ENCODE results near the gene ENTPD2.

GRCh38 chr9:137009217-137009616, 44.6 kb downstream of the ENTPD2 start:
- TF ChIP-seq ZNF610 (tag by site-specific recombination; IDR thresholded peaks at IDR 0.05; ENCODE audit: borderline replicate concordance): no peak
- no peak for TF ChIP-seq ZNF792 (tag by site-specific recombination; IDR thresholded peaks at IDR 0.05)
- no peak for TF ChIP-seq ZNF121 (tag by site-specific recombination; IDR thresholded peaks at IDR 0.05)
- TF ChIP-seq YY1 (tag by site-specific recombination; IDR thresholded peaks at IDR 0.05): no peak
- TF ChIP-seq ZNF335 (tag by site-specific recombination; conservative IDR thresholded peaks at IDR 0.05): no peak
- no peak for TF ChIP-seq ZNF664 (tag by site-specific recombination; IDR thresholded peaks at IDR 0.05)
- TF ChIP-seq ZNF558 (tag by site-specific recombination; IDR thresholded peaks at IDR 0.05): no peak
- TF ChIP-seq, protein P1, sequence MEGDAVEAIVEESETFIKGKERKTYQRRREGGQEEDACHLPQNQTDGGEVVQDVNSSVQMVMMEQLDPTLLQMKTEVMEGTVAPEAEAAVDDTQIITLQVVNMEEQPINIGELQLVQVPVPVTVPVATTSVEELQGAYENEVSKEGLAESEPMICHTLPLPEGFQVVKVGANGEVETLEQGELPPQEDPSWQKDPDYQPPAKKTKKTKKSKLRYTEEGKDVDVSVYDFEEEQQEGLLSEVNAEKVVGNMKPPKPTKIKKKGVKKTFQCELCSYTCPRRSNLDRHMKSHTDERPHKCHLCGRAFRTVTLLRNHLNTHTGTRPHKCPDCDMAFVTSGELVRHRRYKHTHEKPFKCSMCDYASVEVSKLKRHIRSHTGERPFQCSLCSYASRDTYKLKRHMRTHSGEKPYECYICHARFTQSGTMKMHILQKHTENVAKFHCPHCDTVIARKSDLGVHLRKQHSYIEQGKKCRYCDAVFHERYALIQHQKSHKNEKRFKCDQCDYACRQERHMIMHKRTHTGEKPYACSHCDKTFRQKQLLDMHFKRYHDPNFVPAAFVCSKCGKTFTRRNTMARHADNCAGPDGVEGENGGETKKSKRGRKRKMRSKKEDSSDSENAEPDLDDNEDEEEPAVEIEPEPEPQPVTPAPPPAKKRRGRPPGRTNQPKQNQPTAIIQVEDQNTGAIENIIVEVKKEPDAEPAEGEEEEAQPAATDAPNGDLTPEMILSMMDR (tag by site-specific recombination; IDR thresholded peaks at IDR 0.05): no peak
- no peak for TF ChIP-seq HOXA7 (CRISPR knock-in tag; IDR thresholded peaks at IDR 0.05; ENCODE audit: borderline replicate concordance)
- no peak for TF ChIP-seq ZNF398 (tag by site-specific recombination; IDR thresholded peaks at IDR 0.05)
- TF ChIP-seq ZNF146 (tag by site-specific recombination; IDR thresholded peaks at IDR 0.05): no peak
- TF ChIP-seq REST (tag by site-specific recombination; IDR thresholded peaks at IDR 0.05): no peak
- TF ChIP-seq ZNF274 (IDR thresholded peaks at IDR 0.05; ENCODE audit: low read length): no peak
- TF ChIP-seq ZNF274 (tag by site-specific recombination; IDR thresholded peaks at IDR 0.05; ENCODE audit: borderline replicate concordance): no peak
